Measurements from ENCODE around the gene CDADC1. TPM values are rescaled to one million over a fixed set of nuclear protein-coding genes. Genes with fewer than 3 reads are reported as not detected.

The CDADC1 gene
- total and polyA plus RNA-seq, 2 donors: 4.9 to 8.0 TPM

DNA sequence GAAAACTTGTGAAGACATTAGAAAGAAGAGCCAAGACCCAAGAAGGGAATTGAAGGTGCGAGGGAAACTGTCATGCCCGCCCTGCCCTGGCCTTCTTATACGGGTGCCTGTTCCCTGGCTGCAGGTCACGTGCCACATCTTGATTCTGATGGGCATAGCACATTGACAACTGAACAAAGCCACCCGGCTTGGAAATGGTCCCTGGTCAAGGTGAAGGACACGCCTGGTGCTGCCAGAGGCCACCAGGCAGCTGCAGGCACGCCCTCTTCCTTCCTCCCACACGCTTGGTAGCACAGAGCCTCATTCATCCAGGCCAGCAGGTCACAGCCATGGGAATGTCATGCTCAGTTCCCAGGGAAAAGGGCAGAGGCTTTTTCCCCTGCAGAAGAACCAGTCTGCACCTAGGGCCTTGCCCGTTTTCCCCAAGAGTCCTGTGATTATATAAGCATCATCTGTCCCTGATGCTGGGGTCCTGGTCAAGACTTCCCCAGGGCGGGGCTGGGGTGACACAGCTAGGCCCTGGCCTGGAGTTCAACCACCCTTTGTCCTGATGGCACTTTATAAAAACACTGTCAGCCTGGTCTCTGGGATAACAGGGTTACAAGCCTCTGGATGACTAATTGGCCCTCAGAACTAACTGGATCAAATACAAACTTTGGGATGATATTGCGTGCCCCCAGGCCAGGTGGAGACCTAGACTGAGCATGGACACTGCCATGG lies 56.0 kb downstream of the CDADC1 start:
- 87% methylated on average over 11 of the region's 11 CpGs for WGBS
- DNase-seq (ENCODE audit: low read depth in 6 of 9, low spot score in 9 of 9): no peak
- no peaks in the 10 kb centered on the region for H3K27me3 ChIP-seq (ENCODE audit: control insufficient read depth in 2 of 2, insufficient read depth in 1 of 2, low read length in 1 of 2)
- no peaks in the 10 kb centered on the region for H3K9me3 ChIP-seq (ENCODE audit: control insufficient read depth in 2 of 2, insufficient read depth in 1 of 2, low read length in 1 of 2)
- no peaks in the 10 kb centered on the region for H3K36me3 ChIP-seq (ENCODE audit: control insufficient read depth in 2 of 2, insufficient read depth in 2 of 2, low read length in 1 of 2)
- no peak overlapping the region for H3K27ac ChIP-seq (ENCODE audit: low read depth in 1 of 2, low read length in 1 of 2)
- H3K4me3 ChIP-seq (ENCODE audit: low read length in 2 of 2): no peak overlapping the region
- peaks cover 0 to 22% of the 10 kb centered on the region in 2 donors for H3K4me1 ChIP-seq (ENCODE audit: control insufficient read depth in 2 of 2, insufficient read depth in 2 of 2, low read length in 2 of 2)

DNA sequence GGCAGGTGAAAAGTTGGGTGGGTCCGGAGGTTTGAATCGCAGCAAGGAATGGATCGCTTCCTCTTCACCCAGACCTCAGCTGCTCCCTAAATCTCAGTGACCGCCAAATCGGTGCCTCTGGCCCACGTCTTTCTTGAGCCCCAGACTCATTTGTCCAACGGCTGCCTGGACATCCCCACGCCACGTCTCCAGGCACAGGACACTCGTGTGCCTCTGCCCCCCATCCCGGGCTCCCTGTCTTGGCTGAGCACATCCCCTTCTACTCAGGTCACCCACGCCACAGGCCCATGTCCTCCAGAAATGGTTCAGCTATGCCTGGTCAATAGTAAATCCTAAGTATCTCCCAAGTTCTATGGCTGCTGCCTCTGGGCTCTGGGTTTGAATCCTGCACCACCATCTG lies 56.6 kb downstream of the CDADC1 start:
- Histone ChIP-seq H3K27me3 (ENCODE audit: control insufficient read depth in 2 of 2, insufficient read depth in 1 of 2, low read length in 1 of 2) (no peaks in the 10 kb centered on the region), H3K4me1 (ENCODE audit: control insufficient read depth in 2 of 2, insufficient read depth in 2 of 2, low read length in 2 of 2) (peaks cover 0 to 22% of the 10 kb centered on the region in 2 donors), H3K27ac (ENCODE audit: low read depth in 1 of 2, low read length in 1 of 2) (no peak overlapping the region), H3K4me3 (ENCODE audit: low read length in 2 of 2) (no peak overlapping the region), H3K36me3 (ENCODE audit: control insufficient read depth in 2 of 2, insufficient read depth in 2 of 2, low read length in 1 of 2) (no peaks in the 10 kb centered on the region), H3K9me3 (ENCODE audit: control insufficient read depth in 2 of 2, insufficient read depth in 1 of 2, low read length in 1 of 2) (no peaks in the 10 kb centered on the region)
- DNase-seq (ENCODE audit: low read depth in 6 of 9, low spot score in 9 of 9): no peak
- 95% methylated on average over 12 of the region's 12 CpGs for WGBS

DNA sequence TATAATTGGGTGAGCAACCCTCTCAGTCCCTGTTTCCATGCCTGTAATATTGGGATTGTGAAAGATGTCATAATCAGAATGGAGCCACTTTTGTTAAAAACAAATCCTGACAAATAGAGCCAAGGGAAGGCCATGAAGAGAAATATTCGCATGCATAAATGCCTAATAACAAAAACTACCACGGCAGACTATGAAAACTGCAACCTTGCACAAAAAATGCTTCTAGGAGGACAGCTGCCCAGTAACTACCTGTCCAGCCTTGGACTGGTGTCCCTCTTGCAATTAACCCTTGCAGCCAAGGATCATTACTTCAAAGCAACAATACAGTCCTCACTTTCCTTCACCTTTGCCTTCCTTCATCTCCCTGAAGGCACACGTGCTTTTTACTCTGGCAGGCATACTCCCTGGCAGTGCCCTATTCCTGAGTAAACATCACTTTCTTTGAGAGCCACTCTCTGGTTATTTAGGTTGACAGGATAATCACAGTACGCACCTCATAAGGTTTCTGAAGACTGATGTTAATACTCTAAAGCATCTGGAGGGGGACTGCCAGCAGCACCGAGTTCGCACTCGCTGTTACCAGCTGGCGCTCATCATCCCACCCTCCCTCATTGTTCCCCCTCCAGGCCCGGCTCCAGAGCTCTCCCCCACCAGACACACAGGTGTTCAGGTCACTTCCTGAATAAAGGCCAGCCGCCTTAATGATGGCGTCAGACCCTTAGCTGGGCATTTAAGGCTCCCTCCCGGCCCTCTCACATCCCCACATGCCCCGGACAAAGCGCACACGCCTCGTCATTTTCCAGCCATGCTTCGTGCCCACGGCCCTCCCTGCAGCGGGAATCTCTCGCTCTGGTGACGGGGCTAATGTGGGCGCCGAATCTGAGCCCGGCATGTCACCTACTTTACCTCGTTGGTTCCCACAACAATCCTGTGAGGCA lies 57.3 kb downstream of the CDADC1 start:
- H3K4me1 ChIP-seq (ENCODE audit: control insufficient read depth in 2 of 2, insufficient read depth in 2 of 2, low read length in 2 of 2): peaks cover 0 to 23% of the 10 kb centered on the region in 2 donors
- no peaks in the 10 kb centered on the region for H3K9me3 ChIP-seq (ENCODE audit: control insufficient read depth in 2 of 2, insufficient read depth in 1 of 2, low read length in 1 of 2)
- DNase-seq (ENCODE audit: low read depth in 6 of 9, low spot score in 9 of 9): no peak
- H3K27me3 ChIP-seq (ENCODE audit: control insufficient read depth in 2 of 2, insufficient read depth in 1 of 2, low read length in 1 of 2): no peaks in the 10 kb centered on the region
- no peaks in the 10 kb centered on the region for H3K36me3 ChIP-seq (ENCODE audit: control insufficient read depth in 2 of 2, insufficient read depth in 2 of 2, low read length in 1 of 2)
- no peak overlapping the region for H3K4me3 ChIP-seq (ENCODE audit: low read length in 2 of 2)
- H3K27ac ChIP-seq (ENCODE audit: low read depth in 1 of 2, low read length in 1 of 2): peak overlapping the region in 1 of 2 donors; percentile 43
- 96% methylated on average over 25 of the region's 25 CpGs for WGBS

DNA sequence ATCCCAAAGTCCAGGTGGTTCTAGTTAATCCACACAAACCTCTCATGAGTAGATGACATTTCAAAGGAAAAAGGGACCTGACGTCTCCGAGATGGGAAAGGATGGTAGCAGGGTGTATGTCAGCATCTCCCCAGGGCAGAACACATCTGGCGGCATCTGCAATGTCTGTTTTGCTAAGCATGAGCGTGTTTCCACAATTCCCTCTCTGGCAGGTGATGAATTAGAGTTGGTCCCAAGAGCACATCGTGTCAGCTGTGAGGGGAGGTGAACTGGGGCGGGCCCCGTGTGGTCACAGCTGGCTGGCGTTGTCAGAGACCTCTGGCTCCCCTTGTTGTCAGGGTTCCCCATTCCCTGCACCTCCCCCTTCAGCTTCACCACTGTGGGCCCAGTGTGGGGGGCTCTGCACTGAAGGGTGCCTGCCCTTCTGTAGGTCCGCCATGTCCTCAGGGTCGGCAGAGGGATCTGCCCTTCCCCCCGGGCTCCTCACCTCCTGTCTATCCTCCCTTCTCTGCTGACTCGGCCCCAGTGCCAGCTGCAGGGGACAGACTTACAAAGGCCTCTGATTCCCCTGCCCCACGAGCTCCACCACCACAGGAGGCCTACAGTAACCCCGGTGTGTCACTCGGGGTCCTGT lies 58.2 kb downstream of the CDADC1 start:
- Histone ChIP-seq H3K4me3 (ENCODE audit: low read length in 2 of 2) (no peak overlapping the region), H3K36me3 (ENCODE audit: control insufficient read depth in 2 of 2, insufficient read depth in 2 of 2, low read length in 1 of 2) (no peaks in the 10 kb centered on the region), H3K27me3 (ENCODE audit: control insufficient read depth in 2 of 2, insufficient read depth in 1 of 2, low read length in 1 of 2) (no peaks in the 10 kb centered on the region), H3K27ac (ENCODE audit: low read depth in 1 of 2, low read length in 1 of 2) (no peak overlapping the region), H3K4me1 (ENCODE audit: control insufficient read depth in 2 of 2, insufficient read depth in 2 of 2, low read length in 2 of 2) (peaks cover 0 to 26% of the 10 kb centered on the region in 2 donors), H3K9me3 (ENCODE audit: control insufficient read depth in 2 of 2, insufficient read depth in 1 of 2, low read length in 1 of 2) (no peaks in the 10 kb centered on the region)
- WGBS: 87% methylated on average over 15 of the region's 15 CpGs
- DNase-seq (ENCODE audit: low read depth in 6 of 9, low spot score in 9 of 9): no peak

DNA sequence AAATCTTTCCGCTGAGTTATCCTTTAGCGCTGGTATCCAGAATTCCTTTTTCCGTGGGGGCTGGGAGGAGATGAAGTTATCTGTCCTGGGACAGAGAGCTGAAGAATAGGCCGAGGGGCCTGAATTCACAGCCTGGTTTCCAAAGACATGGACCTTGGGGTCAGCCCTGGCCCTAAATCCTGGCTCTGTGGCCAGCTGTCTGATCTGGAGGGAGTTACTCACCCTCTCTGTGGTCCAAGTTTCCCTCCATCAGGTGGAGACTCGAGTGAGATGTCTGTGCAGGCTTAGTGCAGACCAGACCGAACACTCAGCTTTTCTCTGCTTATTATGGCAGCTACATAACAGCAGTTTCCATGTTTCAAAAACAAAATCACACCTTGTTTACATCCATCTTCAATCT lies 59.6 kb downstream of the CDADC1 start:
- DNase-seq (ENCODE audit: low read depth in 6 of 9, low spot score in 9 of 9): no peak
- no peak overlapping the region for H3K4me3 ChIP-seq (ENCODE audit: low read length in 2 of 2)
- no peaks in the 10 kb centered on the region for H3K9me3 ChIP-seq (ENCODE audit: control insufficient read depth in 2 of 2, insufficient read depth in 1 of 2, low read length in 1 of 2)
- H3K36me3 ChIP-seq (ENCODE audit: control insufficient read depth in 2 of 2, insufficient read depth in 2 of 2, low read length in 1 of 2): no peaks in the 10 kb centered on the region
- H3K4me1 ChIP-seq (ENCODE audit: control insufficient read depth in 2 of 2, insufficient read depth in 2 of 2, low read length in 2 of 2): peaks cover 0 to 16% of the 10 kb centered on the region in 2 donors
- 97% methylated on average over 6 of the region's 6 CpGs for WGBS
- H3K27ac ChIP-seq (ENCODE audit: low read depth in 1 of 2, low read length in 1 of 2): peak overlapping the region; percentile 50 to 70
- H3K27me3 ChIP-seq (ENCODE audit: control insufficient read depth in 2 of 2, insufficient read depth in 1 of 2, low read length in 1 of 2): no peaks in the 10 kb centered on the region

DNA sequence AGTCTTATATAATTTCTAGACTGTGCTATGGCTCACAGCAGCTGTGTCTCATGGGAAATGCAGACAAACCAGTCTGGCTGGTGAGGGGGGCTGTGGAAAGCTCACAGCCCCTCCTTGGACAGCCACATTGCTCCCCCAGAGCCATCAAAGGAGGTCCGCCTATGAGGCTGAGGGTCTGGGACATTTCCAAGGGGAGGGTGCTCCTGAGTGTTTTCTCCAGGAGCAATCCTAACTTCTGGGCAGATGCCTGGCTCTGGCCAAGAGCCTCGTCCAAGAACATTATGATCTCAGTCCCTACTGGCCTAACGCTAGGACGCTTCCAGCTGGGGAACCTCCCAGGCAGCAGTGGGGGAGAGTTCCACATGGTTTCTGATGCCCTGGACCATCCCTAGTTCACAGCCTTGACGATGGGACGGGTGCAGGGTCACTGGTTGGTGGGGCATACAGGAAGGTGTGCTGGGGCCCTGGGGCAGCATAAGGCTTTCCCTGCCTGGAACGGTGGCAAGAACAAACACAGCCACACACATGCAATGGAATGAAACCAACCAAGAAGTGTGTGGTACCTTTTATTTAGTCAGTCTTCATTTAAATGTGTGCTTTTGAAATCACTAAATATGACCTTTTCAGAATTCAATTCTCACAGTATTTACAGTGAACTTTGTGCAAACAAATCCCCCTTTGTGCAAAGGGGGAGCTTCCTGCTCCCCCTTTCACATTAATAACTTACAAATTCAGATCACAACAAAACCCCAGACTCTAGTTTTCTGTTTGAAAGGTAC lies 60.6 kb downstream of the CDADC1 start:
- H3K36me3 ChIP-seq (ENCODE audit: control insufficient read depth in 2 of 2, insufficient read depth in 2 of 2, low read length in 1 of 2): no peaks in the 10 kb centered on the region
- H3K27ac ChIP-seq (ENCODE audit: low read depth in 1 of 2, low read length in 1 of 2): peak overlapping the region; percentile 29 to 66
- peaks cover 0 to 10% of the 10 kb centered on the region in 2 donors for H3K4me1 ChIP-seq (ENCODE audit: control insufficient read depth in 2 of 2, insufficient read depth in 2 of 2, low read length in 2 of 2)
- H3K4me3 ChIP-seq (ENCODE audit: low read length in 2 of 2): no peak overlapping the region
- H3K27me3 ChIP-seq (ENCODE audit: control insufficient read depth in 2 of 2, insufficient read depth in 1 of 2, low read length in 1 of 2): no peaks in the 10 kb centered on the region
- H3K9me3 ChIP-seq (ENCODE audit: control insufficient read depth in 2 of 2, insufficient read depth in 1 of 2, low read length in 1 of 2): no peaks in the 10 kb centered on the region
- DNase-seq (ENCODE audit: low read depth in 6 of 9, low spot score in 9 of 9): peak in 1 of 9 donors; percentile 20
- WGBS: 96% methylated on average over 7 of the region's 7 CpGs

DNA sequence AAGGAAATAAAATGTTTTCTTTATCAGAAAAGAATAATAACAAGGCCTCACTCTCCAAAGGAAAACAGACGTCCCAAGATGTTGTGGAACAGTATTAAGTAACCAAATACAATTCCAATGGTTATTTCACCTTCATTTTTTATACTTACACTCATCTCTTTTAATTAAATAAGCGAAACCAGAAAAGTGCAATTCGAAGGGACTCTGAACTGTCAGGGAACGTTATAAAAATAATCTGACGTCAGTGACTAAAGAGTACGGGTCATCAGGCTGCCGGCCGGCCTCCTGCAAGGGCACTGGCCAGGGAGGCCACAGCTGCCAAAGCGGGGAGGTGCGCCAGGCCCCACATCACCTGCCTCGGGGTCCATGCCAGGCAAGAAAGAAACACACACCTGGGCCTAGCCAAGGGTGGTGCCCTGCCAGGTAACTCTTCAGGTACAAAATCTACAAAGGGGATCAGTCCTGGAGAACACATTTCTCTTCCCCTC lies 61.2 kb downstream of the CDADC1 start:
- no peak for DNase-seq (ENCODE audit: low read depth in 6 of 9, low spot score in 9 of 9)
- WGBS: 95% methylated on average over 11 of the region's 11 CpGs
- Histone ChIP-seq H3K4me3 (ENCODE audit: low read length in 2 of 2) (no peak overlapping the region), H3K27ac (ENCODE audit: low read depth in 1 of 2, low read length in 1 of 2) (no peak overlapping the region), H3K27me3 (ENCODE audit: control insufficient read depth in 2 of 2, insufficient read depth in 1 of 2, low read length in 1 of 2) (no peaks in the 10 kb centered on the region), H3K36me3 (ENCODE audit: control insufficient read depth in 2 of 2, insufficient read depth in 2 of 2, low read length in 1 of 2) (no peaks in the 10 kb centered on the region), H3K4me1 (ENCODE audit: control insufficient read depth in 2 of 2, insufficient read depth in 2 of 2, low read length in 2 of 2) (peaks cover 0 to 7% of the 10 kb centered on the region in 2 donors), H3K9me3 (ENCODE audit: control insufficient read depth in 2 of 2, insufficient read depth in 1 of 2, low read length in 1 of 2) (no peaks in the 10 kb centered on the region)

DNA sequence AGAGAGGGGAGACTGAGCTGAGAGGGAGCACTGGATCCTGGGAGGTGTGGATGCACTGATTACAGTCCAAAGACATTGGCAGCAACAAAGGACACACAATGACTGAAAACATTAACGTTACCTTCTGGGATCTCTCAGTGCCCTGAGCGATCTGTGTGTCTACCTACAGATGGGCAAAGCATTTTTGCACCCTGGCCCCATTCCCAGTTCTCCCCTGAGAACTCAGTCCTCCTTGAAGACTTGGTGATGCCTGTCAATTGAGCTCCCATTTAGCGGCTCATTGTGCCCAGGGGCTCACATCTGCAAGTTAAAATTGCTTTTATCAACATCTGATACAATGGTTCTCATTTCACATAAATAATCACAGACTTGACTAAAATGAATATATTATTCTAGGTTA lies 62.5 kb downstream of the CDADC1 start:
- Histone ChIP-seq H3K9me3 (ENCODE audit: control insufficient read depth in 2 of 2, insufficient read depth in 1 of 2, low read length in 1 of 2) (no peaks in the 10 kb centered on the region), H3K27me3 (ENCODE audit: control insufficient read depth in 2 of 2, insufficient read depth in 1 of 2, low read length in 1 of 2) (no peaks in the 10 kb centered on the region), H3K4me3 (ENCODE audit: low read length in 2 of 2) (no peak overlapping the region), H3K4me1 (ENCODE audit: control insufficient read depth in 2 of 2, insufficient read depth in 2 of 2, low read length in 2 of 2) (peaks cover 0 to 7% of the 10 kb centered on the region in 2 donors), H3K27ac (ENCODE audit: low read depth in 1 of 2, low read length in 1 of 2) (no peak overlapping the region), H3K36me3 (ENCODE audit: control insufficient read depth in 2 of 2, insufficient read depth in 2 of 2, low read length in 1 of 2) (no peaks in the 10 kb centered on the region)
- no peak for DNase-seq (ENCODE audit: low read depth in 6 of 9, low spot score in 9 of 9)
- WGBS: 98% methylated on average over 3 of the region's 3 CpGs
